Stimulated activated naive CD8-positive, alpha-beta T cell treated with anti-CD3 and anti-CD28 coated beads, Interleukin-15, Interleukin-2, amounts not matched to agents 100 ng/mL and 50 ng/mL, for 24 hours (primary cell): Measurements from ENCODE around the gene CHCHD6.

Experiments used
- H3K27ac Mint-ChIP-seq: one replicate; pipeline ENCODE4 v1.8.0; 2021; ENCODE audit warnings: mild to moderate bottlenecking, mixed read lengths
- H3K27me3 Mint-ChIP-seq: one replicate; pipeline ENCODE4 v1.8.0; 2021; ENCODE audit warnings: mixed read lengths
- H3K36me3 Mint-ChIP-seq: one replicate; pipeline ENCODE4 v1.8.0; 2021; ENCODE audit warnings: low read depth, mixed read lengths
- H3K4me1 Mint-ChIP-seq: one replicate; pipeline ENCODE4 v1.8.0; 2021; ENCODE audit warnings: low read depth, mixed read lengths
- H3K4me3 Mint-ChIP-seq: one replicate; pipeline ENCODE4 v1.8.0; 2021; ENCODE audit warnings: mild to moderate bottlenecking, mixed read lengths
- H3K9me3 Mint-ChIP-seq: one replicate; pipeline ENCODE4 v1.8.0; 2021; ENCODE audit warnings: mixed read lengths

CHCHD6 gene

GRCh38 chr3:126984391-126985131 lies 280.5 kb downstream of the CHCHD6 start:
- peak overlapping the region; percentile 32 for H3K4me3 Mint-ChIP-seq
- no peaks in the 10 kb centered on the region for H3K9me3 Mint-ChIP-seq
- peaks cover 9% of the 10 kb centered on the region for H3K27me3 Mint-ChIP-seq
- peaks cover 18% of the 10 kb centered on the region for H3K4me1 Mint-ChIP-seq
- no peak overlapping the region for H3K27ac Mint-ChIP-seq
- H3K36me3 Mint-ChIP-seq: no peaks in the 10 kb centered on the region

GRCh38 chr3:126985132-126985985 lies 281.3 kb downstream of the CHCHD6 start:
- Mint-ChIP-seq H3K4me1 (peaks cover 13% of the 10 kb centered on the region), H3K27me3 (peaks cover 3% of the 10 kb centered on the region), H3K36me3 (no peaks in the 10 kb centered on the region), H3K9me3 (no peaks in the 10 kb centered on the region), H3K4me3 (no peak overlapping the region), H3K27ac (no peak overlapping the region)

DNA sequence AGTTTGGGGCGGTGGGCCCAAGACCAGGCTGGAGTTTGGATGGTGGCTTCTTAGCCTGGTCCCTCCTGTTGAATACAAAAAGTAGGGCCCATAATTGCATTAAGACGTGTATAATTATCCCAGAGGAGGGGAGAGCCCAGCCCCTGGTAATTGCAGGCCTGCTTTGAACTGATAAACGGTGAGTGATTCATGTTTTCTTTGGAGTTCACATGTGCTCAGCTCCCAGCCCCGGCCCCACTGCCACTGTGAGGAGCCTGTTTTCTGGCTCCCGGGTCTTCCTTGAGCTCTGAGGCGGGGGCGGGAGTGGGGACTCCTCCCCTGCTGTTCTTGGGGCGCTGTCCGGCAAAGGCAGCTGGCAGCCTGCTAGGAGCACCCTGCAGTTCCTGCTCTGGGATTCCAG lies 282.0 kb downstream of the CHCHD6 start:
- no peak overlapping the region for H3K27ac Mint-ChIP-seq
- H3K4me1 Mint-ChIP-seq: peaks cover 13% of the 10 kb centered on the region
- H3K4me3 Mint-ChIP-seq: no peak overlapping the region
- H3K9me3 Mint-ChIP-seq: no peaks in the 10 kb centered on the region
- H3K27me3 Mint-ChIP-seq: no peaks in the 10 kb centered on the region
- H3K36me3 Mint-ChIP-seq: no peaks in the 10 kb centered on the region

DNA sequence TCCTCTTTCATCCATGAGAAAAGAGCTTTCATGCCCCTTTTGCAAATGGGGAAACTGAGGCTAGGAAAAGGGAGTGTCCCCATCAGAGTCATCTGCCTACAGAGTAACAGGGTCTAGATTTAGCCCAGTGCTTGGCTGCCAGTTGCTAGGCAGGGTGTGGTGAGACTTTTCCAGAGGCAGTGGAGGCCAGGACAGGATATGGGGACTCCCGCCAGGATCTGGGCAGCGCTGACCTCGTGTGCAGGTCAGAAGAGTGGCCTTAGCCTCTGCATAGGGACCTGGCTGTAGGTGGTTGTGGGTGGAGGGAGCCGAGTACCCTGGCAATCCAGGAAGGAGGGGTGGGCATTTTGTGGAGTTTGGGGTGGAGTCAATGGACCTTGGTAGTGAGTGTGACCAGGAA lies 283.1 kb downstream of the CHCHD6 start:
- Mint-ChIP-seq H3K4me3 (no peak overlapping the region), H3K36me3 (no peaks in the 10 kb centered on the region), H3K27ac (no peak overlapping the region), H3K9me3 (no peaks in the 10 kb centered on the region), H3K27me3 (no peaks in the 10 kb centered on the region), H3K4me1 (peaks cover 3% of the 10 kb centered on the region)

- no peak overlapping the region for H3K27ac Mint-ChIP-seq
Measured at GRCh38 chr3:126987596-126987995, 283.6 kb downstream of the CHCHD6 start.

DNA sequence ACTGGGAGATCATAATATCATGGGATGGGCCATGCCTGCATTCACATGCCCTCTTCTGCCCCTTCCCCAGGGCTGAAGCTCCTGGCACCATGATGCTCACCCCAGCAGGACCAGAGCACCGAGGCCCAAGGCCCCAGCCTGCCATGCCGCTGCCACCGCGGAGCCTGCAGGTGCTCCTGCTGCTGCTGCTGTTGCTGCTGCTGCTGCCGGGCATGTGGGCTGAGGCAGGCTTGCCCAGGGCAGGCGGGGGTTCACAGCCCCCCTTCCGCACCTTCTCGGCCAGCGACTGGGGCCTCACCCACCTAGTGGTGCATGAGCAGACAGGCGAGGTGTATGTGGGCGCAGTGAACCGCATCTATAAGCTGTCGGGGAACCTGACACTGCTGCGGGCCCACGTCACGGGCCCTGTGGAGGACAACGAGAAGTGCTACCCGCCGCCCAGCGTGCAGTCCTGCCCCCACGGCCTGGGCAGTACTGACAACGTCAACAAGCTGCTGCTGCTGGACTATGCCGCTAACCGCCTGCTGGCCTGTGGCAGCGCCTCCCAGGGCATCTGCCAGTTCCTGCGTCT lies 284.5 kb downstream of the CHCHD6 start:
- Mint-ChIP-seq H3K4me1 (no peaks in the 10 kb centered on the region), H3K27ac (no peak overlapping the region), H3K27me3 (no peaks in the 10 kb centered on the region), H3K36me3 (no peaks in the 10 kb centered on the region), H3K9me3 (no peaks in the 10 kb centered on the region), H3K4me3 (no peak overlapping the region)

More at GRCh38 chr3:126987596-126987995, 283.6 kb downstream of the CHCHD6 start:
- H3K9me3 Mint-ChIP-seq: no peaks in the 10 kb centered on the region
- H3K4me3 Mint-ChIP-seq: no peak overlapping the region
- H3K4me1 Mint-ChIP-seq: no peaks in the 10 kb centered on the region
- no peaks in the 10 kb centered on the region for H3K36me3 Mint-ChIP-seq
- H3K27me3 Mint-ChIP-seq: no peaks in the 10 kb centered on the region

DNA sequence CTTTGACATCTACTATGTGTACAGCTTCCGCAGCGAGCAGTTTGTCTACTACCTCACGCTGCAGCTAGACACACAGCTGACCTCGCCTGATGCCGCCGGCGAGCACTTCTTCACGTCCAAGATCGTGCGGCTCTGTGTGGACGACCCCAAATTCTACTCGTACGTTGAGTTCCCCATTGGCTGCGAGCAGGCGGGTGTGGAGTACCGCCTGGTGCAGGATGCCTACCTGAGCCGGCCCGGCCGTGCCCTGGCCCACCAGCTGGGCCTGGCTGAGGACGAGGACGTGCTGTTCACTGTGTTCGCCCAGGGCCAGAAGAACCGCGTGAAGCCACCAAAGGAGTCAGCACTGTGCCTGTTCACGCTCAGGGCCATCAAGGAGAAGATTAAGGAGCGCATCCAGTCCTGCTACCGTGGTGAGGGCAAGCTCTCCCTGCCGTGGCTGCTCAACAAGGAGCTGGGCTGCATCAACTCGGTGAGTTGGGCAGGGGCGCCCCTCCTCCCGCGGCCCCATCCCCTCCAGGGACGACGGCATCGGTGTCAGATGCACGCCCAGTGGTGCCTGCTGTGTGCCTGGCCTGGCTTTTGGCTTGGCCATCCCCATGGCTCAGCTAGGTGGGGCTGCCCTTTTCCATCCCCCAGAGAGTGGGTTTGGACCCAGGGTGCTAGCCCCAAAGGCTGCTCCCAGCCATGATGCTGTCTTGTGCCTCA lies 285.4 kb downstream of the CHCHD6 start:
- no peaks in the 10 kb centered on the region for H3K4me1 Mint-ChIP-seq
- H3K27ac Mint-ChIP-seq: no peak overlapping the region
- no peaks in the 10 kb centered on the region for H3K36me3 Mint-ChIP-seq
- H3K4me3 Mint-ChIP-seq: no peak overlapping the region
- no peaks in the 10 kb centered on the region for H3K9me3 Mint-ChIP-seq
- no peaks in the 10 kb centered on the region for H3K27me3 Mint-ChIP-seq

DNA sequence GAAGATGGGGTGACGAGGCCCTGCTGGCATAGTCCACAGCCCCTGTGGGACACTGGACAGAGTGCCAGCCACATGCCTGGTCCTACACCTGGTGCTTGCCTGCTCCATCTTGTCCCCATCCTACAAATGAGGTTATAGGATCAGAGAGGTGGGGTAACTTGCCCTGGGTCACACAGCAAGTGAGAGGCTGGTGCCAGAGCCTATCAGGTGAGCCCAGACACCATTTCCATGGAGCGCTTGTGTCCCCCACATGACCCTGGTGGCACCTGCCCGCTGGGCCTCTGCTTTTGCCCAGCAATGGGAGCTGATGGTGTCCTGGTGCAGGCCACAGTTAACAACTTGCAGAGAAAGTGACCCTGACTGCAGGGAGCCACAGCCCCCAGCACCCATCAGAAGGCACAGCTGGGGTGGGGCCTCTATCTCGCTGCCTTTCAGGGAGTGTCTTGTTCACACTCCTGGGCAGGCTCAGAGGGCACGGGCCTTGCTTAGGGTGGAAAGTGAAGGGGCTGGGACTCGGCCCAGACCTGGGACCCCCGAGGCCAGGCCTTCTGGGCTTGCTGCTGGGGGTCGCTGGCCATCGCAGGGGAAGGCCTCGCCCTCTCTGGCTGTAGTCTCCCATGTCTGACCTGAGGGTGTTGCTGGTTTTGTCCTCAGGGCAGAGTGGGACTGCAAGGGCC lies 286.1 kb downstream of the CHCHD6 start:
- H3K9me3 Mint-ChIP-seq: no peaks in the 10 kb centered on the region
- H3K27me3 Mint-ChIP-seq: no peaks in the 10 kb centered on the region
- no peaks in the 10 kb centered on the region for H3K4me1 Mint-ChIP-seq
- H3K36me3 Mint-ChIP-seq: no peaks in the 10 kb centered on the region
- H3K27ac Mint-ChIP-seq: no peak overlapping the region
- H3K4me3 Mint-ChIP-seq: no peak overlapping the region

- H3K36me3 Mint-ChIP-seq: no peaks in the 10 kb centered on the region
- H3K27me3 Mint-ChIP-seq: no peaks in the 10 kb centered on the region
- H3K4me1 Mint-ChIP-seq: no peaks in the 10 kb centered on the region
- H3K9me3 Mint-ChIP-seq: no peaks in the 10 kb centered on the region
- no peak overlapping the region for H3K27ac Mint-ChIP-seq
- H3K4me3 Mint-ChIP-seq: no peak overlapping the region
Measured at GRCh38 chr3:126990890-126991289, 286.9 kb downstream of the CHCHD6 start.

DNA sequence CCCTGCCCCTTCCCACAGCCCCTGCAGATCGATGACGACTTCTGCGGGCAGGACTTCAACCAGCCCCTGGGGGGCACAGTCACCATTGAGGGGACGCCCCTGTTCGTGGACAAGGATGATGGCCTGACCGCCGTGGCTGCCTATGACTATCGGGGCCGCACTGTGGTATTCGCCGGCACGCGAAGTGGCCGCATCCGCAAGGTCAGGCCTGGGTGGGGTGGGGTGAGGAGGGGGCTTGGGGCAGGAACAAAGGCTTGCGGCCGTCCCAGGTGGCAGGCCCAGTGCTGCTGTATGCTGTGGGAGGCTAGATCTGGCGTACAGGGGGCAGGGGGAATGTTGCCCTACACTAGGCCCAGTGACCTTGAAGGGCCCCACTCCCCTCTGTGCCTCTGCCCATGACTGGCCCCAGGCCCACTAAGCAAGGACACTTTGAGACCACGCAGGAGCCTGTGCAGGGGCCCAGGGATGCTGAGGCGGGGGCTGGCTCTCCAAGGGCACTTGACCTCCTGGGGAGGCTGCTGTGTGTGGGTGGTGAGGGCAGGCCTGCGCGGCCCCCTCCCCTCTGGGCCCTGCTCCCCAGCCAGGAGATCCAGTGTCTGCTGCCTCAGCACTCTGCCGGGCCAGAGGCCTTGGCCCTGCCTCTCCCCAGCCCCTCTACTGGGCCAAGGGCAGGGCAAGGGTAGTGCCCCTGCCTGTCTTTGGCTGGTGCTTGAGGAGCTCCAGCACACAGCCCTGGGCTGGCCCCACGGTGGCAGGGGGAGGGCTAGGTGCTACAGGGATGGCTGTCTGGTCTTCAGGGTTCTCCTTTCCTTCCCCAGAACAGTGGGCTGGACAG lies 287.5 kb downstream of the CHCHD6 start:
- H3K36me3 Mint-ChIP-seq: no peaks in the 10 kb centered on the region
- no peak overlapping the region for H3K4me3 Mint-ChIP-seq
- no peaks in the 10 kb centered on the region for H3K27me3 Mint-ChIP-seq
- H3K9me3 Mint-ChIP-seq: no peaks in the 10 kb centered on the region
- no peaks in the 10 kb centered on the region for H3K4me1 Mint-ChIP-seq
- no peak overlapping the region for H3K27ac Mint-ChIP-seq

GRCh38 chr3:126992216-126992615 lies 288.2 kb downstream of the CHCHD6 start:
- Mint-ChIP-seq H3K4me1 (no peaks in the 10 kb centered on the region), H3K27ac (no peak overlapping the region), H3K27me3 (no peaks in the 10 kb centered on the region), H3K9me3 (no peaks in the 10 kb centered on the region), H3K36me3 (no peaks in the 10 kb centered on the region), H3K4me3 (no peak overlapping the region)

DNA sequence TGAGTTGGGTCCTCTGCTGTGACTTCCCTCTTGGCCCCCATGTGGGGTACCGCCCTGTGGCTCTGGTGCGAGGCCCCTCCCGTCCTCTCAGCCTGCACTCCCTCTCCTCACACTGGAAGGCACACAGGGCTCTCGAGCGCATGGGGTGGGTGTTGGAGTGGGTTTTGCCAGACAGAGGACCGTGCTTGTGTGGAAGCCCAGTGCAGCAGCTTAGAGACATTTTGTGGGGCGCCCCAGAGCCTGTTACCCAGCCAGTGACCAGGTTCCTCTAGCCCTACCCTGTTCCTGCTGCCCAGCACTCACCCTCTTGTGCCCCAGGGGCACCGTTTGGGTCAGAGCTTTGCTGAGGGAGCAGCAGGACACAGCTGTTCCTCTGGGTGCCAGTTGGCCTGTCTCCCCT lies 288.7 kb downstream of the CHCHD6 start:
- Mint-ChIP-seq H3K27ac (no peak overlapping the region), H3K9me3 (no peaks in the 10 kb centered on the region), H3K4me1 (no peaks in the 10 kb centered on the region), H3K36me3 (no peaks in the 10 kb centered on the region), H3K27me3 (no peaks in the 10 kb centered on the region), H3K4me3 (no peak overlapping the region)

GRCh38 chr3:126993436-126993835 lies 289.4 kb downstream of the CHCHD6 start:
- Mint-ChIP-seq H3K27me3 (no peaks in the 10 kb centered on the region), H3K4me1 (no peaks in the 10 kb centered on the region), H3K36me3 (no peaks in the 10 kb centered on the region), H3K9me3 (no peaks in the 10 kb centered on the region), H3K4me3 (no peak overlapping the region), H3K27ac (no peak overlapping the region)
